Measurements from ENCODE around the gene KIF5A.

KIF5A gene

DNA sequence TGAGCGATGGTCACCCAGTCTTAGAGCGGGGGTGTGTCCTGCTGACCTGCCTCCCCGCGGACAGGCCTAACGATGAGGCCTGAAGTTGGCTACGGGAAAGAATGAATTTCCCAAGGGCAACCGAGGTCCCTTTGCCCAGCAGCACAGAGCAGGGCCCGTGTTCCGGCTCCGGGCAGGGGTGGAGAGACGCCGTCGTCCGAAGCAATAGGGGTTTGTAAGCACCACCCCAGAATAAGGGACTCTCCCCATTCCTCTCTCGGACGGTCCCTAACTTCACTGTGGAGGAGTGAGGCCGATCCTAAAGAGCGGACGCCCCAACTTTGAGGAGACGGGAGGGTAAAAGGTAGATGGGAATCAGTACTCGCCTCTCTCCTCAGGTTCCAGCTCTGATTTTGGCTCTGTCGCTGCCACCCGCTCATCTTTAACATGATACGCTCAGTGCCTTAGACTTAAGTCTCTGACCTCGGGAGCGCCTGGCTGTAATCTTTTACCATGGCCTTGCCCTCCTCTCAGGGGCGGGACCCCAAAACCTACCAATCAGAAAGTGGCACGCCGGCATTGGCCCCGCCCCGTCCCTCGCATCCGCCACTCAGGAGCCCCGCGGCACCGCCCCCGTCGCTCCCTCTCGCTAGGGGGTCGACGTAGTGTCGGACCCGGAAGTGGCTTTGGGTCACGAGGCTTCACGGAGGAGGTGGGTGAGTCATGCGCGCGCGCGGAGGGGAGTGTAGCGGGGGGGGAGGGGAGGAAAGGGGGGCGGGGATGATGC is 29.6 kb upstream of the KIF5A start, which contains the start of gene DDIT3:
Gene DDIT3 (minus strand): TSS at position 462 of the 766 bp plus-strand sequence. CDS start 3,108 bp downstream, outside the sequence.
- DNase-seq = peak; percentile 93

- DNase-seq = peak; percentile 79
Observed at GRCh38 chr12:57521525-57522010, 28.3 kb upstream of the KIF5A start.

DNA sequence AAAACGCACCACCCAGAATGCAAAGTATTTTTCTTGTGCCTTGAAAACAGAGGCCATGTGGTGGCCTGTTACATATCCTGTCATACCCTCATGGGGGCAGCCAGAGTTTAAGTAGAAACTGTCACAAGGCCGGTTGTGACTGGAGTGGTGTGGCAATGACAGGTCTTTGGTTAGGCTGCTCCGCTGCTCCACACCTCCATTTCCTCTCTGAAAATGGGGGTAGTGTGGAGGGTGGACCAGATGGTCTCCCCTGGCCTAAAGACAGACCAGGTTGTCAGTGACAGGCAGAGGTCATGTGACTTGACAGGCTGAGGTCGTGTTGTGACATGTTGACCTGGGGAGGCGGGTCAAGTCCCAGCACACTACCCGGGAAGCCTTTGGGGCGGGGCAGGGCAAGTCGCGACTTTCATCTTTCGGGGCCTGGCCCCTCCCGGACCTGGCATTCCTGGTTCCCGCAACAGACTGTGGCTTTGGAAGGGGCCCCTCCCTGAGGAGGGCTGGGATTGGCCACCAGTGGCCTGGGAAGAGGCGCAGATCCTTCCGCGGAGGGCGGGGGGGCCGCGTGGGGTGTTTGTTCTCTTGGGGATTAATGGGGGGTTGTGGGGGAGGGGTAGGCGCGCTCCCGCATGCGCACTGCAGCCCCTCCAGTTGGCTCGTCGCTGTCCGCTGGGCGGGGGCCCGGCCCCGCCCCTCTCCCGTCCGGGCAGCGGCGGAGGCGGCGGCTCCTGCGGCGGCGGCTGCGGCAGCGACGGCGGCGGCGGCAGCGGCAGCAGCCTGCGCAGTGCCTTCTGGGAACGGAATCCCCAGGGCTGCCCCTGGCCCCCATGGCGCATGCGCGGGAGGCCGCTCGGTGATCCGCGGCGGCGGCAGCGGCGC is 27.6 kb upstream of the KIF5A start, which contains the start of gene MBD6:
Gene MBD6 (plus strand): TSS at position 814 of the 876 bp plus-strand sequence. CDS start 1,480 bp downstream, outside the sequence.
- DNase-seq = peak; percentile 83

DNA sequence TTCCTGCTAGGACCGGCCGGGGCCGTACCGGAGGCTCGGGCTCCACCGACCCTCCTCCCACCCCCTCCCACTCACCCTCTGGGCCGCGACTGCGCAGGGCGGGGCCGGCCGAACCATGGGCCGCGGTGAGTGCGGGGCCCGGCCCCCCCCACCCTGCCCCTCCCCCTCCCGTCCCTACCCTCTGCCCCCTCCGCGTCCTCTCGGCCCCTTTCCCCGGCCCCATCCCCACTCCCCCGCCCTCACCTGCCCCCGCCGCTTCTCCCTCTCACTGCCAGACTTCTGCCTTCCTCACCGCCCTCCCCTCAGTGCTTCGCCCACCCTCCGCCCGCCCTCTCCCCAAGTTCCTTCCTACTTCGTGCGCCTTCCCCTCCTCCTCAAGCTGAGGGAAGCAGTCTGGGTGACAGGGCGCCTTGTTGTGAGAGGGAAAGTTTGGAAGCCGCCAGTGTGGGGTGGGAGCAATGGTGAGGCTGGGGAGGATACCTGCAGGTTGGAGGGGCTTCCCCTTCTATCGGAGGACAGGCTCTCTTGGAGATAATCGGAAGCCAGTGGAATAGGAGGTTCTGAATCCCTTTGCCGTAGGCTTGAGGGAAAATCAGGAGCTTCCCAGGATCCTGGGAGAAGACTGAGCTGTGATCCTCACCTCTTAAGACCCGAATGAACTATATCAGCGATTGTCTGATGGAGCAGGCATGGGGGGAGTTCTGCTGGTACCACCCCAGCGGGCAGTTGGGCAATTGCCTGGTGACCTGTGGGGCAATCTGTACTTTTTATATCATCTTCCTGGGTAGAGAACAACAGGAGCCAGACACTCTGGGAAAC is 26.7 kb upstream of the KIF5A start:
- peak; percentile 58 for DNase-seq

- no peak for DNase-seq
Observed at GRCh38 chr12:57523706-57524614, 25.9 kb upstream of the KIF5A start.

- no peak for DNase-seq
Observed at GRCh38 chr12:57524814-57525614, 24.8 kb upstream of the KIF5A start.

DNA sequence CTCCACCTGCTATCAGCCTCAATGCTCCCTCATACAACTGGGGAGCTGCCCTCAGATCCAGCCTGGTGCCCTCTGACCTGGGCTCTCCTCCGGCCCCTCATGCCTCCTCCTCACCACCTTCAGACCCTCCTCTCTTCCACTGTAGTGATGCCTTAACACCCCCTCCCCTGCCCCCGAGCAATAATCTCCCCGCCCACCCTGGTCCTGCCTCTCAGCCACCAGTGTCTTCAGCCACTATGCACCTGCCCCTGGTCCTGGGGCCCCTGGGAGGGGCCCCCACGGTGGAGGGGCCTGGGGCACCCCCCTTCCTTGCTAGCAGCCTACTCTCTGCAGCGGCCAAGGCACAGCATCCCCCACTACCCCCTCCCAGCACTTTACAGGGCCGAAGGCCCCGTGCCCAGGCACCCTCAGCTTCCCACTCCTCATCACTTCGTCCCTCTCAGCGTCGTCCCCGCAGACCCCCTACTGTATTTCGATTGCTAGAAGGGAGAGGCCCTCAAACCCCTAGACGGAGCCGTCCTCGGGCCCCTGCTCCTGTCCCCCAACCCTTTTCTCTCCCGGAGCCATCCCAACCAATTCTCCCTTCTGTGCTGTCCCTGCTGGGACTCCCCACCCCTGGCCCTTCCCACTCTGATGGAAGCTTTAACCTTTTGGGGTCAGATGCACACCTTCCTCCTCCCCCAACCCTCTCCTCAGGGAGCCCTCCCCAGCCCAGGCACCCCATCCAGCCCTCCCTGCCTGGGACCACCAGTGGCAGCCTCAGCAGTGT is 24.0 kb upstream of the KIF5A start:
- no peak for DNase-seq

DNA sequence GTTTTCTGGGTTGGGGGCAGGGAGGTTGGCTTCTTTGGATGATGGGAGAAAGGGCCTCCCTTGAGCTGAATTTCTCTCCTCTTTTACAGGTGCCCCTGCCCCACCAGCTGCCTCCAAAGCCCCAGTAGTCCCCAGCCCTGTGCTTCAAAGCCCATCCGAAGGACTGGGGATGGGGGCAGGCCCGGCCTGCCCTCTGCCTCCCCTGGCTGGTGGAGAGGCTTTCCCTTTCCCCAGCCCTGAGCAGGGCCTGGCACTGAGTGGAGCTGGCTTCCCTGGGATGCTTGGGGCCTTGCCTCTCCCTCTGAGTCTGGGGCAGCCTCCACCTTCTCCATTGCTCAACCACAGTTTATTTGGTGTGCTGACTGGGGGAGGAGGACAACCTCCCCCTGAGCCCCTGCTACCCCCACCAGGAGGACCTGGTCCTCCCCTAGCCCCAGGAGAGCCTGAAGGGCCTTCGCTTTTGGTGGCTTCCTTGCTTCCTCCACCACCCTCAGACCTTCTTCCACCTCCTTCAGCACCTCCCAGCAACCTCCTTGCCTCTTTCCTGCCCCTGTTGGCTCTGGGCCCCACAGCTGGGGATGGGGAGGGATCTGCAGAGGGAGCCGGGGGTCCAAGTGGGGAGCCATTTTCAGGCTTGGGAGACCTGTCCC is 23.2 kb upstream of the KIF5A start:
- DNase-seq = no peak

GRCh38 chr12:57527184-57527583 is 22.7 kb upstream of the KIF5A start:
- no peak for DNase-seq

- DNase-seq = no peak
Observed at GRCh38 chr12:57528176-57528575, 21.7 kb upstream of the KIF5A start.

DNA sequence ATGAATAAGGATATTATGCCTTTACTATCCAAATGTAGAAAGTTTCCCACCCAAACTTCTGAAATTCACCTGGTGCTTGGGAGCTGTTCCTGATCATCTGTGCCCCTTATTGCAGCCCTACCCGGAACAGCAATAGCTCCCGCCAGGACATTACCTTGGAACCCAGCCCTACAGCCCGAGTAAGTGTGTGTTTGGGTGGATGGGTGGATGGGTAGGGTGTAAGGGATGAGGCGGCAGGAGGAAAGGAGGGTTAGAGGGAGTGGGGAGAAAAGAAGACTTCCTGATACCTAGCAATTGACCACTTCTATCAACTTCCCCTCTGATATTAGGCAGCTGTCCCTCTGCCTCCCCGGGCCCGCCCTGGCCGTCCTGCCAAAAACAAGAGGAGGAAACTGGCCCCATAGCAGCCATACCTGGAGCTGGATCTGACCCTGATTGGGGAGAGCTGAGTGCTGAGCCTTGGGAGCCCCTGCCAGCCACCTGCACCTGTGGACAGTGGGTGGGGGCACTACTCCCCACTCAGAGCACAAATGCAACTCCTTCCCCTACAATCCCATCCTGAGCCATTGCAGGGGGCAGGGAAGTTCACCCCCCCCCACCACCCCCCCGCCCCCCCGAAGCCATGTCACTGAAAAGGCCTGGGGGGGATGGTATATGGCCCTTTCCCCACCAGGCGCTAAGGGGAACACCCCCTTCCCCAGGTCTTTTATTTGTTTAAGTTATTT is 20.9 kb upstream of the KIF5A start:
- no peak for DNase-seq

DNA sequence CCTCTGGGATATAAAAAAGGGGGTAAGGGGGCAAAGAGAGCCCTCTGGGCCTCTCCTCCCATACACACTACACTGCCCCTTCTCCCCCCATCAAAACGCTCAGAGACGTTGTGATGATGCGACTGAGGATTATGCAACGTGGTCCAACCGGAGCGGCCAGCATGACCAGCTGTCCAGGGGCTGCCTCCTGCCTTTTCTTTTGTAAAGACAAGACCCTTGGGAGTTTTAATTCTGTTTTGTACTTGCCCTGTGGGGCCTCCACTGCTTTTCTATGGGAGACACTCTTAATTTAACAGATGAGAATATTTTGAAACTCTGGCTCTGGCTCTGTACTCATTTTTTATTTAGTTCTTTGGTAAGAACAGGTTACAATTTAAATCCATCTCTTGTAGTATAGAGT is 20.0 kb upstream of the KIF5A start:
- no peak for DNase-seq

GRCh38 chr12:57530396-57531142 is 19.3 kb upstream of the KIF5A start:
- no peak for DNase-seq

DNA sequence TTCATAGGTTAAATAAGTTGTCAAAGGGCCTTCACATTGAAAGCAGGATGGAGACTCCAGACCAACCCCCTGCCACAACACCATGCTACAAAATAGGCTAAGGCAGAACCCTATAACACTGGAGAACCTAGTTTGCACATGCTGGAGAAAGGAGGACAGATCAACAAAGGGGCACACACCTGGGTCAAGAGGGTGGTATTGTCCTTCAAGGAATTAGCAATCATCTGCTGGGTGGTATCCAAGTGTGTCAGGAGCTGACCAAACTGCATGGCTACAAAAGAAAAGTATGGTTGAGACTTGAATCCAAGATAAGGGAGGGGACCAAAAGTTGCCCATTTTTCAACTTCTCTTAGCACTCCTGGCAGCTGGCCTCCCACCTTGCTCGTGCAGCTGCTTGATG is 18.0 kb upstream of the KIF5A start:
- DNase-seq = no peak

DNA sequence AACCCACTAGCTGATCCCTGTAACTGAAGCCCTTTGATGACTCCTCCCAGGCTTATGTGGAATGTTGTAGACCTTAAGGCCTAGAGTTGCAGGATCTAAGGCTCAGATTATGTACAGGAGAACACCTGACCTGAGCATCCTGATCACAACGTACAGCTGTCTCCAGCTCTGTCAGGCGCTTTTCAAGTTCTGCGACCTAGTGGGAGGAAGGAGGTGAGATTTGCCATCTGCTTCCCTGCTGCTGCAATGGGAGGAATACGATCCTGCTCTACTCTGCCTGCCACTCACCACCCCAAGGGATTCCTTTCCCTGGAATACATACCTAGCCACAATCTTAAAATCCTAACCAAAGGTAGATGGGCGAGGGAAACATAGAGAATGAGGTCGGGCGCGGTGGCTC is 16.7 kb upstream of the KIF5A start:
- no peak for DNase-seq

- DNase-seq = no peak
Observed at GRCh38 chr12:57534250-57534649, 15.6 kb upstream of the KIF5A start.

- DNase-seq = no peak
Observed at GRCh38 chr12:57534991-57535543, 14.8 kb upstream of the KIF5A start.

Data from right kidney (tissue), 1 donor.